ENCODE measurements around the gene SMPDL3B.

SMPDL3B gene

GRCh38 chr1:27941671-27942540 is 7.1 kb downstream of the SMPDL3B start:
- no peaks in the 10 kb centered on the region for H3K9me2 ChIP-seq (replicated peaks; ENCODE audit: low read depth, low read length)
- no peak overlapping the region for H3K9ac ChIP-seq (ENCODE audit: low read depth, low read length, poor library complexity, severe bottlenecking)
- no peak overlapping the region for H3K4me3 ChIP-seq (ENCODE audit: low read length, poor library complexity, severe bottlenecking)
- H3K9me3 ChIP-seq (ENCODE audit: insufficient read depth, low read depth, low read length): no peaks in the 10 kb centered on the region
- no peak overlapping the region for H2AFZ ChIP-seq (ENCODE audit: low read length)
- no peaks in the 10 kb centered on the region for H3F3A ChIP-seq (ENCODE audit: low read depth)
- no peak for TF ChIP-seq EZH2phosphoT487 (IDR thresholded peaks at IDR 0.05; ENCODE audit: borderline replicate concordance)
- no peak for TF ChIP-seq CTCF (conservative IDR thresholded peaks at IDR 0.05; ENCODE audit: low read length)
- no peaks in the 10 kb centered on the region for H4K20me1 ChIP-seq (ENCODE audit: insufficient read depth, low read length, poor library complexity, severe bottlenecking)
- H3K4me2 ChIP-seq (ENCODE audit: low read depth, low read length, poor library complexity, severe bottlenecking): no peak overlapping the region
- no peaks in the 10 kb centered on the region for H3K27me3 ChIP-seq (ENCODE audit: insufficient read depth, low read length, poor library complexity, severe bottlenecking)
- H3K36me3 ChIP-seq (ENCODE audit: insufficient read depth, low read length): no peaks in the 10 kb centered on the region
- no peaks in the 10 kb centered on the region for H3K79me2 ChIP-seq (ENCODE audit: insufficient read depth, low read length)
- H3K4me1 ChIP-seq (ENCODE audit: insufficient read depth, low read length, poor library complexity, severe bottlenecking): no peaks in the 10 kb centered on the region

- Histone ChIP-seq H3K79me2 (ENCODE audit: insufficient read depth, low read length) (no peaks in the 10 kb centered on the region), H3K36me3 (ENCODE audit: insufficient read depth, low read length) (no peaks in the 10 kb centered on the region), H3K4me2 (ENCODE audit: low read depth, low read length, poor library complexity, severe bottlenecking) (no peak overlapping the region), H3K4me3 (ENCODE audit: low read length, poor library complexity, severe bottlenecking) (no peak overlapping the region), H3K9me2 (replicated peaks; ENCODE audit: low read depth, low read length) (no peaks in the 10 kb centered on the region), H4K20me1 (ENCODE audit: insufficient read depth, low read length, poor library complexity, severe bottlenecking) (no peaks in the 10 kb centered on the region), H3K27me3 (ENCODE audit: insufficient read depth, low read length, poor library complexity, severe bottlenecking) (no peaks in the 10 kb centered on the region), H3K9me3 (ENCODE audit: insufficient read depth, low read depth, low read length) (no peaks in the 10 kb centered on the region), H3K9ac (ENCODE audit: low read depth, low read length, poor library complexity, severe bottlenecking) (no peak overlapping the region), H3K4me1 (ENCODE audit: insufficient read depth, low read length, poor library complexity, severe bottlenecking) (no peaks in the 10 kb centered on the region), H3F3A (ENCODE audit: low read depth) (no peaks in the 10 kb centered on the region), H2AFZ (ENCODE audit: low read length) (no peak overlapping the region)
- no peak for TF ChIP-seq CTCF (conservative IDR thresholded peaks at IDR 0.05; ENCODE audit: low read length)
- TF ChIP-seq EZH2phosphoT487 (IDR thresholded peaks at IDR 0.05; ENCODE audit: borderline replicate concordance): no peak
Observed at GRCh38 chr1:27945020-27945419, 10.2 kb downstream of the SMPDL3B start.

- no peaks in the 10 kb centered on the region for H3K9me2 ChIP-seq (replicated peaks; ENCODE audit: low read depth, low read length)
- no peaks in the 10 kb centered on the region for H3K27me3 ChIP-seq (ENCODE audit: insufficient read depth, low read length, poor library complexity, severe bottlenecking)
- H3F3A ChIP-seq (ENCODE audit: low read depth): no peaks in the 10 kb centered on the region
- H3K4me1 ChIP-seq (ENCODE audit: insufficient read depth, low read length, poor library complexity, severe bottlenecking): no peaks in the 10 kb centered on the region
- H3K4me3 ChIP-seq (ENCODE audit: low read length, poor library complexity, severe bottlenecking): no peak overlapping the region
- TF ChIP-seq EZH2phosphoT487 (IDR thresholded peaks at IDR 0.05; ENCODE audit: borderline replicate concordance) (no peak), CTCF (conservative IDR thresholded peaks at IDR 0.05; ENCODE audit: low read length) (no peak)
- H3K4me2 ChIP-seq (ENCODE audit: low read depth, low read length, poor library complexity, severe bottlenecking): no peak overlapping the region
- no peaks in the 10 kb centered on the region for H3K79me2 ChIP-seq (ENCODE audit: insufficient read depth, low read length)
- H4K20me1 ChIP-seq (ENCODE audit: insufficient read depth, low read length, poor library complexity, severe bottlenecking): no peaks in the 10 kb centered on the region
- H3K9me3 ChIP-seq (ENCODE audit: insufficient read depth, low read depth, low read length): no peaks in the 10 kb centered on the region
- no peak overlapping the region for H2AFZ ChIP-seq (ENCODE audit: low read length)
- no peaks in the 10 kb centered on the region for H3K36me3 ChIP-seq (ENCODE audit: insufficient read depth, low read length)
- H3K9ac ChIP-seq (ENCODE audit: low read depth, low read length, poor library complexity, severe bottlenecking): no peak overlapping the region
Observed at GRCh38 chr1:27949027-27949426, 14.2 kb downstream of the SMPDL3B start.

Data from Loucy (cell line).